Ovary (tissue), 3 donors: Measurements from ENCODE around the gene LRRC4C.

Experiments
- CTCF ChIP-seq, 3 donors: fragments of 450-650 bp in 2 of 3; fragments of 200-600 bp in 1 of 3; IDR thresholded peaks; one replicate each; pipeline versions ENCODE4 v1.5.1 to v1.8.0; 2016 to 2022; ENCODE audit warnings: antibody characterized with exemption in 3 of 3, mild to moderate bottlenecking in 1 of 3
- EP300 ChIP-seq: sonication (generic); formaldehyde crosslinking; IDR thresholded peaks from one replicate; pipeline ENCODE4 v1.6.1; 2017; ENCODE audit warnings: antibody characterized with exemption
- POLR2A ChIP-seq: fragments of 450-650 bp; IDR thresholded peaks from one replicate; pipeline ENCODE4 v1.6.1; 2017; ENCODE audit warnings: antibody characterized with exemption, mild to moderate bottlenecking, moderate library complexity
- donor health status: DM: no; HTN: no; CAD: no.

GRCh38 chr11:41320238-41320637, 139.2 kb downstream of the LRRC4C start:
- no peak for TF ChIP-seq POLR2A
- no peak for TF ChIP-seq CTCF (IDR thresholded peaks at IDR 0.05)
- TF ChIP-seq EP300: no peak
